ENCODE results near the gene MSI1. TPM values are rescaled to one million over a fixed set of nuclear protein-coding genes. Genes with fewer than 3 reads are reported as not detected.

Gene MSI1
- total RNA-seq, 1 donor from 2014 or later = 6.4 TPM

Other genes starting within 250 kb of the MSI1 start
- gene GCN1, start 174.4 kb downstream of the MSI1 start, total RNA-seq = 35.7 TPM
- gene RPLP0, start 168.1 kb downstream of the MSI1 start, total RNA-seq = 892 TPM
- 63.7 TPM for gene PXN, start 103.4 kb downstream of the MSI1 start, total RNA-seq
- 12,991 TPM for gene RNU4-2, start 77.3 kb downstream of the MSI1 start, total RNA-seq
- 1,499 TPM for gene RNU4-1, start 75.9 kb downstream of the MSI1 start, total RNA-seq
- gene SIRT4, start 66.8 kb downstream of the MSI1 start, total RNA-seq = 9.0 TPM
- not detected for gene PLA2G1B, start 41.4 kb downstream of the MSI1 start, total RNA-seq
- 135 TPM for gene COX6A1, start 68.9 kb upstream of the MSI1 start, total RNA-seq
- 16.1 TPM for gene TRIAP1, start 77.2 kb upstream of the MSI1 start, total RNA-seq
- gene GATC, start 77.3 kb upstream of the MSI1 start, total RNA-seq = 12.1 TPM
- 40.1 TPM for gene SRSF9, start 100.6 kb upstream of the MSI1 start, total RNA-seq
- 166 TPM for gene DYNLL1, start 126.9 kb upstream of the MSI1 start, total RNA-seq
- gene COQ5, start 160.0 kb upstream of the MSI1 start, total RNA-seq = 42.9 TPM
- gene RNF10, start 165.2 kb upstream of the MSI1 start, total RNA-seq = 294 TPM
- gene POP5, start 212.2 kb upstream of the MSI1 start, total RNA-seq = 39.3 TPM

Measured in Right ventricle myocardium inferior (tissue), 1 donor.